Hematopoietic multipotent progenitor cell treated with erythropoietin and hydrocortisone succinate and interleukin-3 and kit ligand, for 4 days (in vitro differentiated cells): ENCODE results near the gene FOXR1.

Experiments
- DNase-seq: peaks from one replicate; pipeline ENCODE4 v3.0.0-alpha.2; 2015

Gene FOXR1

GRCh38 chr11:118971646-118972045, at the start of gene FOXR1:
Gene FOXR1, plus strand, starts transcription at chr11:118971761. Its CDS starts 171 bp downstream, at chr11:118971932.
- no peak for DNase-seq

DNA sequence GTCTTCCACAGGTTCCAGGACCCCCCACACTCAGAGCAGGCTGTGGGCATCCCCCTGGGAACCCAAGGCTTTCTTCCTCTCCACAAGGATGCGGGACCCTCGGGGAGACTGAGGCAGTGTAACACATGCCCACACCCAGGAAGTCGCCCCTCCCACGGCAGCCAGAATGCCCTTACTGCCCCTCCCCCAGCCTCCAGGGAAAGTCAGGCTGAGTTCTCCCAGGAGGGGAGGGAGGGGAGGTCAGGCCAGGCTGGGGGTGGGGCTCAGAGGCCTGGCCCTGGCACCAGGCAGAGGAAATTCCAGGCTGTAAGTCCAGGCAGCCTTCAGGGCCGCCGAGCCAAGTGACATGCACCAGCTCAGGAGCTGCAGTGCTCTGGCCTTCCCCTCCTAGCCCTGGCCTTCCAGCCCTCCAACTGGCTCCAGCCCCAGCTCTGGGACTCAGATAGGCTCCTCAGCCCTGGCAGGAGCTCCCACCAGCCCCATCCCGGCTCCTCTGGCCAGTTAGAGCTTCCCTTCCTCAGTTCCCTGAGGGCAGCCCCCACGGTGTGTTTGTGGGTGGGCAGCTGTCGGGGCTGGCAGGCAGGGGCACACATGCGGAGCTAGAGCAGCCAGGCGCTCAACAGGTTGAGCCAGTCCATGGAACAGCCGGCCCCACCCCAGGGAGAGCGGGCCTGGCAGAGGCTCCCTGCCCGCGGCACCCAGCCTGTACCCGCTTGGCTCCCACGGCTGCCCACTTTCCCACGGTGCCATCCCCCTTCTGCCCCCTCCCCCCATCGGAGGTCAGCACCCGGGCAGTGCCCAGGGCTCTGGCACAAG, 49.4 kb upstream of the FOXR1 start:
- DNase-seq: no peak

- no peak for DNase-seq
Observed at GRCh38 chr11:118922745-118923627, 48.6 kb upstream of the FOXR1 start.

- peak; percentile 32 for DNase-seq
Observed at GRCh38 chr11:118923721-118924587, 47.6 kb upstream of the FOXR1 start.

GRCh38 chr11:118924591-118925585, 46.7 kb upstream of the FOXR1 start:
- DNase-seq: peak; percentile 77

- no peak for DNase-seq
Observed at GRCh38 chr11:118927554-118928100, 43.9 kb upstream of the FOXR1 start.

DNA sequence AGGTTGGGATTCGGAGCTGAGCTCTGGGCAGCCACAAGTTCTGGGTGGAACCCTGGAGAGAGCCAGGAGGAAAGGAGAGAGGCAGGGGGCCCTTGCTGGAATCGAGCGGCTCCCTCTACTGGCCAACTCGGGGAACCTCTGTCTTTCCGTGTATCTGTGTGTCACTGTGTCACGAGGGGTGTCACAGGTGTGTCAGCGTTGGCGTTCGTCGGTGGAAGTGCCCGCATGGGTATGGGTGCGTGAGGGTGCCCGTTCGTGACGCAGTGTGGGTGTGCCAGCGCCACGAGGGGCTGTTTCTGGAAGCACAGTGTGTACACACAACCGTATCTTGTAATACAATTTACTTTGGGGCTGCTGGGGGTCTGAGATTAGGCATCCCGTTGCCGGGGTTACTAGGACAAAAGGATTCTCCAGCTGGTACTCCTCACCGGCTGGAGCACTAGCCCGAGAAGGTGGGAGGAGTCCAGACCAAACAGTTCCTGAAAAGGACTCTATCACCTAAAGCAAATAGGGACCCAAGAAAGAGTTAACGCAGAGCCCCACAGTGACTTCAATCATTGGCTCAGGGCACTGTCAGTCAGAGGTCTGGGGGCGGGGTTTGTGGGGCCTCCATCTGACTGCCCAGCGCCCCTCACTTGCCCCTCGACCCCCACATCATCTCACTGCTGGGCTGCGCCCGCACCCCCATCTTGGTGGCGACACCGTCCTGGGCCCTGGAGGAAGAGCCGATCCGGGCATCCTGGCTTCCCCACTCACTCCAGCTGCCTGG, 43.3 kb upstream of the FOXR1 start:
- peak; percentile 95 for DNase-seq

DNA sequence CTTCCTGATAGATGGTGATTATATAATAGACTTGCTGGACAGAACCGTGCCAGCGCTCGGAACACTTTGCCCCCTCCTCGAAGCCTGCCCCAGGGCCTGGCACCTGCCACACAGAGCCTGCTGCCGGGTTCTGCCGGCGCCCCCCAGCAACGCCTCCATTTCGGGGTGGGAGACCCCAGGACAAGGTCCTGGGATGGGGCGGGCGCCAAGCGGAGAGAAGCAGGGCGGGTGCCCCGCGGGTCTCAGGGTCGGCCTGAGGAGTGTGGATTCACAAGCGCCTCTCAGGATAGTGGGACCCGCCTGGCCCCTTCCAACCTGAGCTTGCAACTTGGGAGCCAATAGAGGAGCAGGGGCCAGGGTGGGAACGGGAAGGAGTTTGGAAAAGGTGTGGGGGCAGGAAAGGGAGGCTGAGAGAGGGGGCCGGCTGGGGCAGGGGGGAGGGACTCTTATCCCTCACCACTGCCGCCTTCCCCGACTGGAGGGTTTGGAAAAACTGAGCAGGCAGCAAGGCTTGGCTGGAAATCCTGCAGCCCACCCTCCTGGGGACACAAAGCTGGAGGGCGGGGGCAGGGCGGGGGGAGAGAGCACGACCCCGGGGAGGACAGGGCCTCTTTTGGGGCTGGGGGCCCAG, 42.6 kb upstream of the FOXR1 start:
- DNase-seq: peak; percentile 74

GRCh38 chr11:118929501-118930093, 42.0 kb upstream of the FOXR1 start:
- peak; percentile 95 for DNase-seq

GRCh38 chr11:118930094-118930712, 41.4 kb upstream of the FOXR1 start:
- DNase-seq: peak; percentile 90

DNA sequence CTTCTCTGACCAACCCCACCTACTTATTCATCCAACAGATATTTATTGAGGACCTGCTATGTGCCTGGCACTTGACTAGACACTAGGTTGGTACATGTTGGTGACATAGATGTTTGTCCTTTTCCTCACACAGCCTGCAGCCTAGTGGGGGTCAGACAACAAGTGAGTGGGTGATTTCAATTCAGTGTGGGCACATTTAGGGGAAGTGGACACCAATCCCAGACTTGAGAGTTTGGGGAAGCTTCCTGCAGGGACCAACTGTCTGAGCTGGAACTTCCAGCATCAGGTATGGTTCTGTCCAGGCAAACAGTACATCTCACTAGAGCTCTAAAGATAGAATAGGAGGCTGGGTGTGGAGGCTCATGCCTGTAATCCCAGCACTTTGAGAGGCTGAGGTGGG, 40.0 kb upstream of the FOXR1 start:
- no peak for DNase-seq

DNA sequence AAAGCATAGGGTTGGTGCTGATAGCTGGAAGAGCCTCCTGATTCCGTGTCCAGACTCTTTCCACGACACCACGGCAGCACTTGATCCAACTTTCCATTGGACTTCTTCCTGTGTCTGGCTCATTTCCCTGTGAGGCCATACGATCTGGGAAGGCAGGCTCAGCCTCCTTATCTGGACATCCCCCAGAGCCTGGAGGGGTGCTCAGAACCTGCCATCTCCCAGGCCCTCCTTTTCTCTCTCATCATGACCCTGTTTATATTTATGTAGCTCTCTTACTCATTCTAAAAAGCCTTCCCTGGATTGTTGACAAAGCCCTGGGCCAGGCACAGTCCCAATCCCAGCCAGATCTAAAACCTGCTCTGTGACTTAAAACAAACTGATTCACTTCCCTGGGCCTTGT, 38.1 kb upstream of the FOXR1 start:
- no peak for DNase-seq

DNA sequence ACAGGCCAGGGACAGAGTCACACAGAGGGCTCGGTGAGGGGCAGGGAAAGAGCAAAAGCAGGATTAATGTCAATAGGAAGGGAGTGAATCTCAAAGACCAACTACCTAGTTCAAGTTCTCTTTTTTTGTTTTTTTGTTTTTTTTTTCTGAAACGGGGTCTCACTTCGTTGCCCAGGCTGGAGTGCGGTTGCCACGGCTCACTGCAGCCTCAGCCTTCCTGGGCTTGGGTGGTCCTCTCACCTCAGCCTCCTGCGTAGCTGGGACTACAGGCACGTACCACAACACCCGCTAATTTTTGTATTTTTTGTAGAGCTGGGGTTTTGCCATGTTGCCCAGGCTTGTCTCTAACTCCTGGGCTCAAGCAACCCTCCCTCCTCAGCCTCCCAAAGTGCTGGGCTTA, 36.2 kb upstream of the FOXR1 start:
- no peak for DNase-seq

- peak; percentile 30 for DNase-seq
Observed at GRCh38 chr11:118938491-118939403, 32.8 kb upstream of the FOXR1 start.

DNA sequence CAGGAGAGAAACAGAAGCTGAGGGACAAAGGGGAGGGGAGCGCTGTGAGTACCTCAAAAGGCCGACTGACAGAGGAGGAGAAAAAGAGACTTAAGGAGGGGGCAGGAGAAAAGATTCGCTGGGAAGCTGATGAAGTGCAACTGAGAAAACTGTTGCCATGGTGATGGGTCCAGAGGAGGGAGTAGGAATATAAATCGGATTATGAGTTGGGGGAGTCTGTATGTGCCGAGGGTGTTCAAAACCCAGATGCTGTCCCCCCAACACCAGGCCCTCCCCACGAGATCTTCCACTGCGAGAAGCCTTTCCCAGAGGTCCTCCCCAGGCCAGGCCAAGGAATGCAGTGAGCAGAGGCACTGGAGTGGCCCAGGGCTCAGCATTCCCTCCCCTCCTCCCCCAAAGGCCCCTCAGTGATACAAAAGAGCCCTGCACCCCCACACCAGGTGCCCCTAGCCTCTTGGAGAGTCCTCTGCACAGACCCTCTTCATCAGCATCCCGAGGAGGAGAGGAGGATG, 32.1 kb upstream of the FOXR1 start:
- no peak for DNase-seq

DNA sequence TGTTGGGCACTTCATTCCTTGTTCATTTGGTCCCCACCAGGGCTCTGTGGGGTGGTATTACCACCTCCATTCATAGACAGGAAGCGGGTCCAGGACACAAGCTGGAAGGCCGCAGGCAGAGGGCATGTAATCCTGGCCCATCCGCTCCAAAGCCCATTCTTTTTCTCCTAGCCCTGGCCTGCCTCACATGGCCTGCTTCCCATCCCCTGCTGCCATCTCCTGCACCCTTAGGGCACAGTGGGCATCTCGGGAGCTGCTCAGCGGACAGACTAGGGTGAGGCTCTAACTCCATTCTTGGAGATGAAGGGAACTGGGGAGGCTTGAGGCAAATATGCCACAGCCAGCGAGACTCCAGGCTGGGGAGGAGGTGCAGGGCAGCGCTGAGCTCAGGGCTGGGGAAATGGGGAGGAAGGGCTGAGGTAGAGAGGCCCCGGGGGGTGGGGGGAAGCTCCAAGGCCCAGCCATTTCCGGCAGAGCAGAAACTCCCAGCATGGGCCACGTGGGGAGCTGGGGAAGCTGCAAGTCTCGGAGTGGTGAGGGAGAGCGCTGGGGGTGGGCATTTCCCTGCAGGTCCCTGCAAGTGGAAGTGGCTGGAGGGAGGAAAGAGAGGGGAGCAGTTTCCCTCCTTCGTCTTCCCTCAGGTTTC, 31.5 kb upstream of the FOXR1 start:
- DNase-seq: peak; percentile 81

DNA sequence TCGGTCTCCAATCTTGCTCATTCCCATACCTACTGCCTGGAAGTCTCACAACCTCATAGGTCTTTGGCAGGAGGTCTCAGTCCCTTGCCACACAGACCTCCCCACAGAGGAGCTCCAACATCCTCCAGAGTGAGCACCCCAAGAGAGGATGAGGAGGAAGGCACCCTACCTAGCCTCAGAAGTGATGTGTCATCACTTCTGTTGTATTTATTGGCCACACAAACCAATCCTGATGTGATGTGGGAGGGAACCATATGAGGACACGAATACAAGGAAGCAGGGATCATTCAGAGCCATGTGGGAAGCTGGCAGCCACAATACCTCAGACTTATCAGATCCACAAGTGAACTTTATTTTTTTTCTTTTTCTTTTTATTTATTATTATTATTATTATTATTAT, 24.5 kb upstream of the FOXR1 start:
- no peak for DNase-seq
